Panc1 (cell line): ENCODE measurements around the gene CDHR5. TPM values are rescaled to one million over a fixed set of nuclear protein-coding genes. Genes with fewer than 3 reads are reported as not detected.

Source experiments
- ATAC-seq: fragments of 200-7000 bp; cut with Tn5 transposase; 2 replicates; pipeline ENCODE4 v1.9.1; 2020; ENCODE audit warnings: mild to moderate bottlenecking, moderate library complexity
- Bru-seq: library from RNA; stranded (reverse); fragments of 400-500 nt; gene quantifications from one replicate; lab custom pipeline; 2021; lab: Mats Ljungman, UMichigan
- BruChase-seq, 2 experiments: library from RNA; stranded (reverse); fragments of 400-500 nt; gene quantifications; one replicate each; lab custom pipeline; 2021; lab: Mats Ljungman, UMichigan
- BruUV-seq: library from RNA; stranded (reverse); fragments of 400-500 nt; replicated peaks from 2 replicates; lab custom pipeline; 2021; lab: Mats Ljungman, UMichigan
- CTCF ChIA-PET: fragments of 300-600 bp; sonication (Branson Sonifier 250); formaldehyde crosslinking; loops from one replicate; lab custom pipeline; 2022; ENCODE audit warnings: antibody characterized with exemption; lab: Charles Lee
- POLR2A ChIA-PET: fragments of 300-600 bp; sonication (Branson Sonifier 250); formaldehyde crosslinking; loops from one replicate; lab custom pipeline; 2022; ENCODE audit warnings: antibody characterized with exemption; lab: Charles Lee
- DNase-seq: peaks from one replicate; pipeline ENCODE4 v3.0.0-alpha.2; 2010; ENCODE audit warnings: low read depth, low spot score
- H3K27ac ChIP-seq: 2 replicates; pipeline ENCODE4 v1.5.1; 2011; ENCODE audit warnings: mild to moderate bottlenecking, low read length, inconsistent platforms
- H3K27me3 ChIP-seq: fragments of 200-500 bp; sonication (Bioruptor generic); 2 replicates; pipeline ENCODE4 v1.6.0; 2014; ENCODE audit warnings: low read length, inconsistent platforms; ENCODE audit not compliant: control insufficient read depth, insufficient read depth
- H3K36me3 ChIP-seq: fragments of 200-500 bp; sonication (Bioruptor generic); 2 replicates; pipeline ENCODE4 v1.5.1; 2014; ENCODE audit warnings: inconsistent platforms, mild to moderate bottlenecking, low read length, moderate library complexity; ENCODE audit not compliant: control insufficient read depth, insufficient read depth
- H3K4me1 ChIP-seq: 2 replicates; pipeline ENCODE4 v1.5.1; 2011; ENCODE audit warnings: inconsistent platforms, mild to moderate bottlenecking, low read length, moderate library complexity; ENCODE audit not compliant: control insufficient read depth, insufficient read depth
- H3K4me3 ChIP-seq, 2 experiments: 2 replicates each; pipeline ENCODE4 v1.5.1; 2011 to 2012; ENCODE audit warnings: low read depth in 2 of 2, low read length in 2 of 2, mild to moderate bottlenecking in 2 of 2, inconsistent platforms in 1 of 2, moderate library complexity in 1 of 2
- H3K9me3 ChIP-seq: fragments of 200-500 bp; sonication (Bioruptor generic); 2 replicates; pipeline ENCODE4 v1.5.1; 2014; ENCODE audit warnings: low read depth, mild to moderate bottlenecking, inconsistent platforms, low read length, moderate library complexity; ENCODE audit not compliant: control insufficient read depth, insufficient read depth
- POLR2AphosphoS5 ChIP-seq: IDR thresholded peaks from 2 replicates; pipeline ENCODE4 v1.6.1; 2012; ENCODE audit warnings: mild to moderate bottlenecking, low read depth, low read length, moderate library complexity
- SIN3A ChIP-seq: IDR thresholded peaks from 2 replicates; pipeline ENCODE4 v1.6.1; 2012; ENCODE audit warnings: low read depth, mild to moderate bottlenecking, low read length, moderate library complexity, borderline replicate concordance; ENCODE audit not compliant: insufficient read depth
- TCF7L2 ChIP-seq: IDR thresholded peaks from 2 replicates; pipeline ENCODE4 v1.6.1; 2011; ENCODE audit warnings: mild to moderate bottlenecking, low read depth, low read length, inconsistent platforms
- in situ Hi-C: cut with HindIII; loops from 2 replicates; pipeline ENCODE4 v1.10.0; 2016; ENCODE audit warnings: low sequenced_read_pairs, low pct_unique_long_range_greater_than_20kb
- intact Hi-C: fragments of 100-400 bp; cut with micrococcal nuclease; formaldehyde crosslinking; loops from one replicate; pipeline ENCODE4 v1.10.0; 2022; ENCODE audit not compliant: unreplicated experiment
- long read RNA-seq: library from polyadenylated mRNA; unstranded; transcript quantifications from one replicate; pipeline ENCODE4 v2.0.0, GENCODE V29; 2021; ENCODE audit not compliant: unreplicated experiment
- polyA plus RNA-seq: library from polyadenylated mRNA; unstranded; fragments of >200 nt; gene quantifications from one replicate; pipeline ENCODE4 v1.2.1, GENCODE V29; 2012; ENCODE audit warnings: missing spikeins; ENCODE audit not compliant: insufficient read length
- total RNA-seq: library from RNA; stranded (reverse); gene quantifications from one replicate; pipeline ENCODE4 v1.2.1, GENCODE V29; 2021; ENCODE audit not compliant: unreplicated experiment
- TF ChIP-seq, protein P1 (sequence below), 2 experiments: IDR thresholded peaks; 2 replicates each; pipeline ENCODE4 v1.6.1; 2011 to 2012; ENCODE audit warnings: low read depth in 2 of 2, control low read depth in 1 of 2, low read length in 1 of 2, mild to moderate bottlenecking in 1 of 2, moderate library complexity in 1 of 2; ENCODE audit not compliant: insufficient read depth in 1 of 2
- TF ChIP-seq, protein P2 (sequence below): fragments of 450-650 bp; IDR thresholded peaks from 2 replicates; pipeline ENCODE4 v1.5.1; 2017; ENCODE audit warnings: mild to moderate bottlenecking

The CDHR5 gene
- total RNA-seq (not detected), Bru-seq, nascent RNA (not detected), BruChase-seq, experiment 1, labeled RNA remaining after a 2-hour chase (percentile 12 among the genes with signal in this experiment), BruChase-seq, experiment 2, labeled RNA remaining after a 6-hour chase (not detected)
- polyA plus RNA-seq, result 0.29 TPM
- long read RNA-seq, result 0 reads

DNA sequence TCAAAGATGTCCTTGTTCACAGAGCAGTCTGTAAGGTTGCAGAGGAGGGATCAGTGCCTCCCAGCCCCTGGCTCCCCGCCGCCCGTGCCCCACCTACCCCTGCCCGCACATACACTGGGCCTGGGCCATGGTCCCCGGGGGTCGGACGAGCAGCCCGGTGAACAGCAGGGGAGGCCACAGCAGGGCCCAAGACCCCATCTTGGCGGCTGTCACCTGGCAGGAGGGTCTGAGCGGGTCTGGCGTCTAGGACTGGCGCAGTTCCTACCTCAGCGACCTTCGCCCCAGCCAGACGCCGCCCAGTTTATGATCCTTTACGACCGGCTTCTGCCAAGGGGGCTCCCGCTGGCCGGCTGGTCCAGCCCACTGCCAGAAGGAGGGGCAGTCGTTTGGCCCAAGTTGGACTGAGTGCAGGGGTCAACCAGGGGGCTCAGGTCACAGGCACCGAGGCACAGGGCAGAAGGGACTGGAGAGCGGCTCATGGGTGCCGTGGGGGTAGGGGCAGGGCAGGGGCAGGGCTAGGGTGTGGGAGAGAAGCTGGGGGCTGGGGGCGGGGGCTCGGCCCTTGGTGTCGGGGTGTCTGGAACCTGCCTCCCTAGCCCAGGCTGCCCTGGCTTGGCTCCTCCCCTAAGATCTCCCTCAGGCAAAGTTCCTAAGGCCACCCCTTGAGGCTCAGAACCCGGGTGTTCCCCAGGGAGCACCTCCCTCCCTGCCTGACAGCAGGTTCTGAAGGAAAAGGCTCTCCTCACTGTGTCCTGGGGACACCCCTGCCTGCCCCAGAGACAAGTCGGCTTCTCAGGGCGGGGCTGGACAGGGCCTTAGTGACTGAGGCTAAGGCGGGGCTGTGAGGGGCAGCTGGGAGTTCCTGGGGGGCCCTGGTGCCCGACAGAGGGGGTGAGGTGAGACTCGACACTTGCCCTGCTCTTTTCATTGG is at the start of gene CDHR5:
CDHR5 (minus strand) TSS at position 251 of the 931 bp plus-strand sequence; CDS start at position 198, 53 bp downstream.
- DNase-seq (no peak), ATAC-seq (peak; percentile 34)
- in situ Hi-C loops (no loop called here), intact Hi-C loops (no loop called here)
- Histone ChIP-seq H3K27ac (no peak within 1 kb of the TSS), H3K4me1 (peaks cover 22% of the 10 kb centered on the region), H3K27me3 (no peaks in the 10 kb centered on the region), H3K4me3 (no peak within 1 kb of the TSS), H3K9me3 (no peaks in the 10 kb centered on the region), H3K36me3 (no peaks in the 10 kb centered on the region)
- CTCF ChIA-PET, result interaction anchor here (0.5 to 0.7 kb wide), 2 partner anchors 49 to 118 kb away, joined by 3 to 5 read pairs; no protein-coding TSS in a partner anchor
- TF ChIP-seq, protein P1, sequence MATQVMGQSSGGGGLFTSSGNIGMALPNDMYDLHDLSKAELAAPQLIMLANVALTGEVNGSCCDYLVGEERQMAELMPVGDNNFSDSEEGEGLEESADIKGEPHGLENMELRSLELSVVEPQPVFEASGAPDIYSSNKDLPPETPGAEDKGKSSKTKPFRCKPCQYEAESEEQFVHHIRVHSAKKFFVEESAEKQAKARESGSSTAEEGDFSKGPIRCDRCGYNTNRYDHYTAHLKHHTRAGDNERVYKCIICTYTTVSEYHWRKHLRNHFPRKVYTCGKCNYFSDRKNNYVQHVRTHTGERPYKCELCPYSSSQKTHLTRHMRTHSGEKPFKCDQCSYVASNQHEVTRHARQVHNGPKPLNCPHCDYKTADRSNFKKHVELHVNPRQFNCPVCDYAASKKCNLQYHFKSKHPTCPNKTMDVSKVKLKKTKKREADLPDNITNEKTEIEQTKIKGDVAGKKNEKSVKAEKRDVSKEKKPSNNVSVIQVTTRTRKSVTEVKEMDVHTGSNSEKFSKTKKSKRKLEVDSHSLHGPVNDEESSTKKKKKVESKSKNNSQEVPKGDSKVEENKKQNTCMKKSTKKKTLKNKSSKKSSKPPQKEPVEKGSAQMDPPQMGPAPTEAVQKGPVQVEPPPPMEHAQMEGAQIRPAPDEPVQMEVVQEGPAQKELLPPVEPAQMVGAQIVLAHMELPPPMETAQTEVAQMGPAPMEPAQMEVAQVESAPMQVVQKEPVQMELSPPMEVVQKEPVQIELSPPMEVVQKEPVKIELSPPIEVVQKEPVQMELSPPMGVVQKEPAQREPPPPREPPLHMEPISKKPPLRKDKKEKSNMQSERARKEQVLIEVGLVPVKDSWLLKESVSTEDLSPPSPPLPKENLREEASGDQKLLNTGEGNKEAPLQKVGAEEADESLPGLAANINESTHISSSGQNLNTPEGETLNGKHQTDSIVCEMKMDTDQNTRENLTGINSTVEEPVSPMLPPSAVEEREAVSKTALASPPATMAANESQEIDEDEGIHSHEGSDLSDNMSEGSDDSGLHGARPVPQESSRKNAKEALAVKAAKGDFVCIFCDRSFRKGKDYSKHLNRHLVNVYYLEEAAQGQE (IDR thresholded peaks at IDR 0.05; ENCODE audit: insufficient read depth in 1 of 2, low read depth in 2 of 2, low read length in 1 of 2), result no peak
- TF ChIP-seq, protein P2, sequence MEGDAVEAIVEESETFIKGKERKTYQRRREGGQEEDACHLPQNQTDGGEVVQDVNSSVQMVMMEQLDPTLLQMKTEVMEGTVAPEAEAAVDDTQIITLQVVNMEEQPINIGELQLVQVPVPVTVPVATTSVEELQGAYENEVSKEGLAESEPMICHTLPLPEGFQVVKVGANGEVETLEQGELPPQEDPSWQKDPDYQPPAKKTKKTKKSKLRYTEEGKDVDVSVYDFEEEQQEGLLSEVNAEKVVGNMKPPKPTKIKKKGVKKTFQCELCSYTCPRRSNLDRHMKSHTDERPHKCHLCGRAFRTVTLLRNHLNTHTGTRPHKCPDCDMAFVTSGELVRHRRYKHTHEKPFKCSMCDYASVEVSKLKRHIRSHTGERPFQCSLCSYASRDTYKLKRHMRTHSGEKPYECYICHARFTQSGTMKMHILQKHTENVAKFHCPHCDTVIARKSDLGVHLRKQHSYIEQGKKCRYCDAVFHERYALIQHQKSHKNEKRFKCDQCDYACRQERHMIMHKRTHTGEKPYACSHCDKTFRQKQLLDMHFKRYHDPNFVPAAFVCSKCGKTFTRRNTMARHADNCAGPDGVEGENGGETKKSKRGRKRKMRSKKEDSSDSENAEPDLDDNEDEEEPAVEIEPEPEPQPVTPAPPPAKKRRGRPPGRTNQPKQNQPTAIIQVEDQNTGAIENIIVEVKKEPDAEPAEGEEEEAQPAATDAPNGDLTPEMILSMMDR, result no peak
- no TSS peak for BruUV-seq
- POLR2A ChIA-PET, result no interaction called here

DNA sequence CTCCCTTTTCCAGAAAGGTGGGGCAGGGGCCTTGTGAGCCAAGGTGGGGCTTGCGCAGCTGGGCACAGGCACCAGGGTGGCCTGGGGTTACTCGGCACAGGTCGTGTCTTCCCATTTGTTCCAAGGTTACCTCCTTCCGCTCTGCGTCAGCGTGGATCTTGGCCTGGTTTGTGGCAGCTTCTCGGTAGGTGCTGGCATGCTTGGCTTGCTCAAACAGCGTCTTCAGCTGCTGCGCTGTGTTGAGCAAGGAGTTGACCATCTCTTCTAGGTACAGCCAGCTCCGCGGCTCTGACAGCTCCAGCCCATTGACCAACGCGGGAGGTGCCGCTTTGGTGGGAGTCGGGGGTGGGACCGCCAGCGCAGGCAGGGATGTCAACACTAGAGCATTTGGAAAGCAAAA is 49.7 kb upstream of the CDHR5 start:
- no peak for ATAC-seq
- Histone ChIP-seq H3K4me1 (no peaks in the 10 kb centered on the region), H3K27ac (no peak overlapping the region), H3K9me3 (no peaks in the 10 kb centered on the region), H3K27me3 (no peaks in the 10 kb centered on the region), H3K4me3 (no peak overlapping the region), H3K36me3 (peaks cover 15% of the 10 kb centered on the region)
- in situ Hi-C loops (no loop called here), intact Hi-C loops (no loop called here)
- ChIA-PET CTCF (no interaction called here), POLR2A (no interaction called here)
- BruUV-seq, result no TSS peak
- TF ChIP-seq, protein P1 (IDR thresholded peaks at IDR 0.05; ENCODE audit: insufficient read depth in 1 of 2, low read depth in 2 of 2, low read length in 1 of 2), result no peak
- TF ChIP-seq POLR2AphosphoS5 (no peak), SIN3A (no peak), TCF7L2 (no peak)
- TF ChIP-seq, protein P2, result no peak
- no peak for DNase-seq
